HepG2 (cell line): ENCODE measurements around the gene LYPLA2. TPM values are rescaled to one million over a fixed set of nuclear protein-coding genes. Genes with fewer than 3 reads are reported as not detected.

Source experiments
- ATAC-seq: fragments of 200-7000 bp; cut with Tn5 transposase; 3 replicates; pipeline ENCODE4 v1.9.1; 2020; ENCODE audit warnings: mild to moderate bottlenecking, moderate library complexity
- BruUV-seq: library from RNA; stranded (reverse); fragments of 400-500 nt; replicated peaks from 2 replicates; lab custom pipeline; 2021; lab: Mats Ljungman, UMichigan
- CTCF ChIA-PET: fragments of 300-600 bp; formaldehyde crosslinking; extraction: SDS; loops from one replicate; lab custom pipeline; 2021; ENCODE audit warnings: low total read pairs, inconsistent platforms, low intra/inter-chr PET ratio; lab: Yijun Ruan, JAX
- POLR2A ChIA-PET: fragments of 350-600 bp; sonication (Branson Sonifier 250); formaldehyde crosslinking; loops from one replicate; lab custom pipeline; 2020; ENCODE audit warnings: antibody characterized with exemption, inconsistent platforms; lab: Yijun Ruan, JAX
- DNase-seq: peaks from one replicate; pipeline ENCODE4 v3.0.0-alpha.2; 2015; ENCODE audit warnings: low spot score
- FAIRE-seq: peaks from 3 replicates; lab custom pipeline; 2011; peaks lifted over from hg19 to GRCh38; lab: Jason Lieb, UNC
- H2AFZ ChIP-seq: one replicate; pipeline ENCODE4 v1.6.1; 2011; ENCODE audit warnings: low read length, inconsistent platforms
- H3K27ac ChIP-seq: fragments of 300-600 bp; 3 replicates; pipeline ENCODE4 v1.8.0; 2011; ENCODE audit warnings: mixed run types, mild to moderate bottlenecking, mixed read lengths, low read length, inconsistent platforms; ENCODE audit not compliant: insufficient read depth; ENCODE audit errors: extremely low read length
- H3K27me3 ChIP-seq, 2 experiments: fragments of 200-600 bp in 1 of 2; 2 replicates in 1 of 2; 3 replicates in 1 of 2; pipeline versions ENCODE4 v1.6.0 to v1.8.0; 2011; ENCODE audit warnings: low read length in 2 of 2, mild to moderate bottlenecking in 2 of 2, moderate library complexity in 2 of 2, inconsistent platforms in 1 of 2; ENCODE audit not compliant: insufficient read depth in 2 of 2, control insufficient read depth in 1 of 2
- H3K36me3 ChIP-seq, 2 experiments: fragments of 200-600 bp in 1 of 2; replicated peaks in 1 of 2; 2 replicates in 1 of 2; 3 replicates in 1 of 2; pipeline versions ENCODE4 v1.5.1 to v1.8.0; 2011; ENCODE audit warnings: low read length in 2 of 2, inconsistent platforms in 1 of 2; ENCODE audit not compliant: insufficient read depth in 2 of 2, control insufficient read depth in 1 of 2
- H3K4me1 ChIP-seq: 2 replicates; pipeline ENCODE4 v1.5.1; 2012; ENCODE audit warnings: low read length, inconsistent platforms; ENCODE audit not compliant: insufficient read depth
- H3K4me2 ChIP-seq: 2 replicates; pipeline ENCODE4 v1.6.0; 2011; ENCODE audit warnings: low read depth, low read length, inconsistent platforms
- H3K4me3 ChIP-seq, 3 experiments: fragments of 200-600 bp in 1 of 3; sonication (generic), shearing (Covaris generic) in 1 of 3; replicated peaks in 1 of 3; 2 replicates each; pipeline ENCODE4 v1.5.1; 2011 to 2016; ENCODE audit warnings: low read length in 3 of 3, inconsistent platforms in 2 of 3, low read depth in 2 of 3, mild to moderate bottlenecking in 2 of 3, control low read depth in 1 of 3, mixed read lengths in 1 of 3; ENCODE audit not compliant: insufficient read depth in 1 of 3
- H3K79me2 ChIP-seq: one replicate; pipeline ENCODE4 v1.6.1; 2011; ENCODE audit warnings: low read length, inconsistent platforms; ENCODE audit not compliant: insufficient read depth
- H3K9ac ChIP-seq: 2 replicates; pipeline ENCODE4 v1.6.0; 2011; ENCODE audit warnings: mild to moderate bottlenecking, low read depth, low read length, inconsistent platforms; ENCODE audit not compliant: insufficient read depth
- H3K9me3 ChIP-seq: 2 replicates; pipeline ENCODE4 v1.5.1; 2012; ENCODE audit warnings: mild to moderate bottlenecking, low read length
- H4K20me1 ChIP-seq: 2 replicates; pipeline ENCODE4 v1.6.0; 2011; ENCODE audit warnings: inconsistent platforms, mild to moderate bottlenecking, low read length, moderate library complexity; ENCODE audit not compliant: insufficient read depth
- DBP ChIP-seq: sonication (generic); formaldehyde crosslinking; IDR thresholded peaks from 2 replicates; pipeline ENCODE4 v1.4.0; 2020; ENCODE audit warnings: missing genetic modification reagents; ENCODE audit errors: not compliant biosample characterization
- EHMT2 ChIP-seq: fragments of 200-600 bp; sonication (generic); IDR thresholded peaks from 2 replicates; pipeline ENCODE4 v1.7.0; 2017; ENCODE audit warnings: antibody characterized with exemption, low read depth, low read length, borderline replicate concordance
- GATAD2A ChIP-seq: IDR thresholded peaks from 2 replicates; pipeline ENCODE4 v1.6.1; 2016
- IKZF1 ChIP-seq: fragments of 450-650 bp; IDR thresholded peaks from 2 replicates; pipeline ENCODE4 v1.7.1; 2016
- KDM2A ChIP-seq: sonication (generic); formaldehyde crosslinking; IDR thresholded peaks from 2 replicates; pipeline ENCODE4 v1.4.0; 2020; ENCODE audit warnings: low read depth, missing genetic modification reagents, borderline replicate concordance
- RFXAP ChIP-seq: sonication (generic); formaldehyde crosslinking; IDR thresholded peaks from 2 replicates; pipeline ENCODE4 v1.4.0; 2020; ENCODE audit warnings: missing genetic modification reagents, borderline replicate concordance
- THYN1 ChIP-seq: sonication (generic); formaldehyde crosslinking; IDR thresholded peaks from 2 replicates; pipeline ENCODE4 v1.8.1; 2023; ENCODE audit warnings: low read depth, mild to moderate bottlenecking, moderate library complexity, missing genetic modification reagents, borderline replicate concordance
- ZEB1 ChIP-seq: IDR thresholded peaks from 2 replicates; pipeline ENCODE4 v1.6.1; 2012; ENCODE audit warnings: mild to moderate bottlenecking, low read depth, inconsistent platforms; ENCODE audit not compliant: insufficient replicate concordance
- ZNF160 ChIP-seq: sonication (generic); formaldehyde crosslinking; IDR thresholded peaks from 2 replicates; pipeline ENCODE4 v1.8.0; 2022; ENCODE audit warnings: mild to moderate bottlenecking, inconsistent platforms, missing genetic modification reagents
- ZNF451 ChIP-seq: sonication (generic); formaldehyde crosslinking; IDR thresholded peaks from 2 replicates; pipeline ENCODE4 v1.5.0; 2020; ENCODE audit warnings: mild to moderate bottlenecking, missing genetic modification reagents
- ZNF883 ChIP-seq: sonication (generic); formaldehyde crosslinking; IDR thresholded peaks from 2 replicates; pipeline ENCODE4 v1.5.1; 2020; ENCODE audit warnings: mild to moderate bottlenecking, missing genetic modification reagents; ENCODE audit errors: not compliant biosample characterization
- WGBS: methylation state at CpG from one replicate; pipeline ENCODE4 v1.1.6; 2017; ENCODE audit warnings: low lambda C conversion rate; 5-methylcytosine and 5-hydroxymethylcytosine counted together
- in situ Hi-C: cut with HindIII; loops from 2 replicates; pipeline ENCODE4 v1.10.0; 2017; ENCODE audit warnings: low pct_unique_long_range_greater_than_20kb; ENCODE audit not compliant: extremely low pct_ligation_motif_present
- intact Hi-C: fragments of 100-400 bp; cut with micrococcal nuclease; formaldehyde crosslinking; loops from one replicate; pipeline ENCODE4 v1.10.0; 2022; ENCODE audit not compliant: unreplicated experiment
- polyA plus RNA-seq, 8 experiments: library from polyadenylated mRNA; depleted of rRNA in 3 of 8; stranded (reverse) in 7 of 8; unstranded in 1 of 8; fragments of >200 nt; fragmentation: Illumina TruSeq in 4 of 8; extraction: Trizol in 4 of 8; gene quantifications; 2 replicates each; pipeline versions ENCODE4 v1.2.1 to v1.2.3, GENCODE V29; 2011 to 2016; ENCODE audit warnings: low read depth in 4 of 8, missing spikeins in 1 of 8, mixed read lengths in 1 of 8; ENCODE audit not compliant: insufficient read depth in 1 of 8
- total RNA-seq, 5 experiments: library from RNA; depleted of rRNA; stranded (reverse); fragments of >200 nt; fragmentation: Illumina TruSeq; extraction: Trizol; gene quantifications; 2 replicates each; pipeline ENCODE4 v1.2.3, GENCODE V29; 2016; ENCODE audit warnings: low read depth in 1 of 5

Gene LYPLA2
- total and polyA plus RNA-seq, 2 of the 13 experiments (the other 11 are each of a cell fraction or from before 2014, with no cell fraction given): 72.1 to 73.2 TPM

GRCh38 chr1:23741609-23742008 is 49.3 kb upstream of the LYPLA2 start:
- in situ Hi-C loops: no loop called here
- TF ChIP-seq ZNF883 (CRISPR knock-in tag): no peak
- no peak for TF ChIP-seq THYN1 (CRISPR knock-in tag)
- TF ChIP-seq IKZF1: no peak
- no peak for TF ChIP-seq GATAD2A (CRISPR knock-in tag)
- TF ChIP-seq EHMT2: no peak
- TF ChIP-seq DBP (CRISPR knock-in tag): no peak
- TF ChIP-seq KDM2A: no peak
- no peak for TF ChIP-seq RFXAP (CRISPR knock-in tag)
- TF ChIP-seq ZNF451: no peak
- no peak for TF ChIP-seq ZNF160
- no peak for TF ChIP-seq ZEB1
- TF ChIP-seq, all 625 proteins: peak for 0
- WGBS: 91% methylated on average over 5 of the region's 5 CpGs
- H3K9me3 ChIP-seq: no peaks in the 10 kb centered on the region
- ATAC-seq (no peak), DNase-seq (no peak), FAIRE-seq (no peak)
- peaks cover 26% of the 10 kb centered on the region for H3K4me1 ChIP-seq
- intact Hi-C loops: loop anchor here (10.0 kb wide), 1 partner anchor 187 kb away; the partner anchor contains the start of gene ID3
- BruUV-seq: no TSS peak
- H3K36me3 ChIP-seq: peaks cover under 1 to 5% of the 10 kb centered on the region in 2 experiments; a peak in 1 of 5 replicates
- H3K4me3 ChIP-seq: no peak overlapping the region
- ChIA-PET CTCF (no interaction called here), POLR2A (no interaction called here)
- H2AFZ ChIP-seq: no peak overlapping the region
- no peak overlapping the region for H3K9ac ChIP-seq
- no peak overlapping the region for H3K27ac ChIP-seq
- no peak overlapping the region for H3K4me2 ChIP-seq
- H4K20me1 ChIP-seq: peaks cover 8% of the 10 kb centered on the region
- peaks cover 30% of the 10 kb centered on the region for H3K79me2 ChIP-seq
- no peaks in the 10 kb centered on the region; a peak in 1 of 5 replicates for H3K27me3 ChIP-seq
